GM12875 (cell line): ENCODE measurements around the gene TLNRD1.

Experiments
- H3K4me3 ChIP-seq: one replicate; pipeline ENCODE4 v1.5.1; 2011; ENCODE audit warnings: low read depth, low read length, control low read depth
- TF ChIP-seq, protein P1 (sequence below): IDR thresholded peaks from 2 replicates; pipeline ENCODE4 v1.5.1; 2011; ENCODE audit warnings: low read depth, mild to moderate bottlenecking, control low read depth, inconsistent platforms, low read length, moderate library complexity, borderline replicate concordance; ENCODE audit not compliant: insufficient read depth

TLNRD1 gene

DNA sequence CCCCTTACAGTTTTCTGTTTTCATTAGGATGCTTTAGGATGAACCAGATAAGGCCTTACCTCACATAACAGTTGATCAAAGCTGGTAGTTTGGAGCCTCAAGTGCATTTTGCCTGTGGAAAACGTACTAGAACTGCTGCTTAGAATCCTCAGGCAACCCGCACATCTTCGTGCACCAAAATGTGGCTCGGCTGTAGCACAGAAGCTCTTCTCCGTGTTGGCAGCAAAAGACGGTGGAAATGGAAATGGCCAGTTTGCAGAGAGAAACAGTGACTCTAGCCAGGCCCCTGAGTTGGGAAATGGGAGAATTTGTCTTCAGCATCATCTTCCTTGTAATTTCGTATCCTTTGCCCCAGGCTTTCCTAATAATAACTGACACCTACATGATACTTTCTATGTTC is 20.6 kb downstream of the TLNRD1 start:
- H3K4me3 ChIP-seq = no peak overlapping the region

DNA sequence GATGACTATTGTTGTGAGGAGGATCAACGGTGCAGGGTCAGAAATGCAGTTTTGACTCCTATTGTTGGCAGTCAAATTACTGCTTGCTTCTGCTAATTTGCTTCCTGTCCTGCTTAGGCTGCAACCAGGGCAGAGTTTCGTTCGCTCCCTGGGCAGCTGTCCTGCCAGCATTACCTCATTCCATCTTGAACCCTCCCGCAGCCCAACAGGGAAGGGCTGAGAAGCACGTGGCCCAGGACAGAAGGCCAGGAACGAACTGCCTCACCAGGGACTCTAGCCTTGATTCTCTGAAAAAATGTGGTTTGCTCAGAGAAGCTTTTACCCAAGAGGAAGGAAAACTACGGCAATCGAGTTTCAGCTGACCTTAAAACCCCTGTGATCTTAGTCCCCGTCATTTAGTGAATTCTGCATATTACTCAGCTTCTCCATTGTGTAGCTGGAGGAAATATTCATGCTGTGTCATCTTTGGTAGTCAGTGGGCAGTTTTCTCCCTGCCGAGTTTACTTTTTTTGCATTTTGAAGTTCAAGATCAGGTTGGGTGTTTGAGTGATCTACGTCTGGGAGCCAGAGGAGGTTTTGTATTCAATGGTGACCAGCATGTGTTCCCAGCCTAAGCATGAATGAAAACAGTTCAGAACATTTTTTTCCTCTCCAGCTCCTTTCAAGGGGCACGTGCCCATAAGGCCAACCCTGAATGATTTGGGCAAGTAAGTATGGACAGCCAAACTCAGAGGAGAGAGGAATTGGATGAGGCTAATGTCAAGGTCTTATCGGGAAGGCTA is 23.0 kb downstream of the TLNRD1 start:
- TF ChIP-seq, protein P1, sequence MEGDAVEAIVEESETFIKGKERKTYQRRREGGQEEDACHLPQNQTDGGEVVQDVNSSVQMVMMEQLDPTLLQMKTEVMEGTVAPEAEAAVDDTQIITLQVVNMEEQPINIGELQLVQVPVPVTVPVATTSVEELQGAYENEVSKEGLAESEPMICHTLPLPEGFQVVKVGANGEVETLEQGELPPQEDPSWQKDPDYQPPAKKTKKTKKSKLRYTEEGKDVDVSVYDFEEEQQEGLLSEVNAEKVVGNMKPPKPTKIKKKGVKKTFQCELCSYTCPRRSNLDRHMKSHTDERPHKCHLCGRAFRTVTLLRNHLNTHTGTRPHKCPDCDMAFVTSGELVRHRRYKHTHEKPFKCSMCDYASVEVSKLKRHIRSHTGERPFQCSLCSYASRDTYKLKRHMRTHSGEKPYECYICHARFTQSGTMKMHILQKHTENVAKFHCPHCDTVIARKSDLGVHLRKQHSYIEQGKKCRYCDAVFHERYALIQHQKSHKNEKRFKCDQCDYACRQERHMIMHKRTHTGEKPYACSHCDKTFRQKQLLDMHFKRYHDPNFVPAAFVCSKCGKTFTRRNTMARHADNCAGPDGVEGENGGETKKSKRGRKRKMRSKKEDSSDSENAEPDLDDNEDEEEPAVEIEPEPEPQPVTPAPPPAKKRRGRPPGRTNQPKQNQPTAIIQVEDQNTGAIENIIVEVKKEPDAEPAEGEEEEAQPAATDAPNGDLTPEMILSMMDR = no peak
- peak overlapping the region; percentile 31 for H3K4me3 ChIP-seq

More for the DNA sequence above, 20.6 kb downstream of the TLNRD1 start:
- TF ChIP-seq, protein P1 = no peak

DNA sequence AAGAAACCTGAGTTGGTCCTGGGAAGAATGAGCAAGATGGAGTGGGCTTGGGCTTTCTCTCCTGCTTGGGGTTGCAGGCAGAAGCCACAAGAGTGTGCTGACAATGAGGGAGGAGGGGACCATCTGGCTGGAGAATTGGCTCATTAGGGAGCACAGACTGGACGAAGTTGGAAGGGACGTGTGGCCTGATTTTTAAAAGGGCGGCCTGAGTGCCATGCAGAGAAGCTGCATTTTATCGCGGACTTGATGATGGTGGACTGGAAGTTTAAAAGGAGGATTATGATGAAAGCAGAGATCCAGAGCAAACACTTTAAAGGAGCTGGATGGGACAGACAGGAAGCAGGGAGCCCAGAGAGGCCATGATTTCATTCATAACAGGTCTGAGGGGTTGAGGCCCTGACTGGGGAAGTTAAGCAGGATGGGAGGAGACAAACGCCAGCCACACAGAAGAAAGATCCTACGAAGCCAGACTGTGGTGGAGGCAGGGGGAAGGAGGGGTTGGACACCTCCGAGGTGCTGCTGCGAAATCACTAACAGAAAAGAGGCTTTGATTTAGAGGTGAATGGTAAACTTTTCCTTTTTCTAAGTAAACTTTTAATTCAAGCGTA is 23.6 kb downstream of the TLNRD1 start:
- TF ChIP-seq, protein P1 = no peak

DNA sequence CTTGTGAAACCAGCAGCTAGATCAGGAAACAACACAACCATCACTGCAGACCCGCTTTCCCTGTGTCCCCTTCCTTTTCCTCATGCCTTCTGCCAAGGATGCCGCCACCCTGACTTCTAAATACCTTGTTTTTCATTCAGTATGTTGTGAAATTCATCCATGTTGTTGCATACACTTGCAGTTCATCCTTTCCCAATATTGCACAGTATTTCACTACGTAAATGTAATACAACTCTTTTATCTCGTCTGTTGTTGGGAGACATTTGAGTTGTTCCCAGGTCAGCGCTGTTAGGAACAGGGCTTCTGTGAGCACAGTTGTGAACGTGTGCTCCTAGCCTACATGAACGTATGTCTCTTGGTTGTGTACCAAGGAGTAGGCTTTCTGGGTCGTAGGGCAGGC is 24.2 kb downstream of the TLNRD1 start:
- TF ChIP-seq, protein P1 = no peak
- H3K4me3 ChIP-seq = no peak overlapping the region

More for the DNA sequence above, 23.6 kb downstream of the TLNRD1 start:
- no peak overlapping the region for H3K4me3 ChIP-seq

DNA sequence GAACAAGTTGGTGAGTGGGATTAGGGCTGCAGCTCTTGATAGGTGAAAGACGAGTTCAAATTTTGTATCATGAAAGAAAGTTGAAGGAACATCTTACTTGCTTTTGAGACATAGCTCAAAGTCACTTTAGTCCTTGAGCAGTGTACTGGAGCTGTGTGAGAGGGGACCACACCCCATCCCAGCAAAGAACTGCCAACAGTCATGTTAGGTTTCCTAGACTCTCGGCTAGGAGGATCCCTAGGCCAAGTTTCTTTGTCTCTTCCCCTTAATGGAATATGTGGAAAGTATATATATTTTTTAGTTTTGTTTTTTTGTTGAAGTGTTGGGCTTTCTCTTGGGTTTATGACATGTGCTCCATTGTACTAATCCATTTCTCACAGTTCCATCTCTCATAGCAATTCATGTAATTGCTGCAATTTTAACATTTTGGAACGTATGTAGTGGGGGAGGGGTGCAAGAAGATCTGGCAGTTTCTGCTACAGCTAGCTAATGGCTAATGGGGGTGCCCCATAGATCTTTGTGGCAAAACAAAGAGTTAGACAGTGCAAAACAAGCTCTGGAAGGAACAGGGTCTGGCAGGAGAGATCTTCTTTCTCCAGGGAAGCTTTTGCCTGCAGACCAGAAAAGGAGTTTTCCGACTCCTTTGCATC is 25.1 kb downstream of the TLNRD1 start:
- H3K4me3 ChIP-seq = no peak overlapping the region
- TF ChIP-seq, protein P1 = no peak

DNA sequence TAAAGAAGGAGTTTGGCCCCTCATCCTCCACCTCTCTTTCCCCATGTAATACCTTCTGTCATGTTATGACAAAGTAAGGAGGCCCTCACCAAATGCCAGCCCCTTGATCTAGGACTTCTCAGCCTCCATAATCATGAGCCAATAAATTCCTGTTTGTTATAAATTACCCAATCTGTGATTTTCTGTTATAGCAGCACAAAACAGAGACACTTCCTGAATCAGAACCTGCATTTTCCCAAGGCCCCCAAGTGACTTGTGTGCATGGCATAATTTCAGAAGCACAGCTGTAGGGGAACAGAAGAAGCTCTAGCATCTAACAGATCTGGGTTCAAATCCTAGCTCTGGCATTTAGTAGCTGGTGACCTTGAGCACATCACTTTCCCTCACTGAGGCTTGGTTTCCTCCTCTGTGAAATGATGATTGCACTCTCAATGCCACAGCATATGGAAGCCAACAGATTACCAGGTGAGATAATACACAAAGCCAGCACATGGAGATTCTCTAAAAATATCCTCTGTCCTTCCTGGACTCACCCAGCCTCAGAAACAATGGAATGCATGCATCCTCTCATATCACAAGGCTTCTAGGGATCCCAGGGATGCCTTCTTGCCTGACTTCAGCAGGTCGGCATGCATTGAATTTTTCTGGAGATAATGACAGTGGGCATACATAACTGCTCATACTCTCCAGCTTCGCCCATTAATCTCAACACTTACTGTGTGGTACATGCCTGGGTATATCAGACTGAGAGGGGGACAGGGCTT is 26.3 kb downstream of the TLNRD1 start:
- TF ChIP-seq, protein P1 = no peak

More for the DNA sequence above, 26.3 kb downstream of the TLNRD1 start:
- no peak overlapping the region for H3K4me3 ChIP-seq
